NCI-H774 (cell line): ENCODE results near the gene PPP3CA.
A peak's percentile ranks its signal among the peaks of the same experiment; 100 is the strongest.

Experiments
- DNase-seq: peaks from one replicate; lab custom pipeline; 2025; lab: John Stamatoyannopoulos, UW

Gene PPP3CA

GRCh38 chr4:101347267-101347556 lies at the start of gene PPP3CA:
Gene PPP3CA (minus strand): TSS chr4:101347526.
- no peak for DNase-seq

- no peak for DNase-seq
Observed at GRCh38 chr4:101393256-101393655, 45.9 kb upstream of the PPP3CA start.

- no peak for DNase-seq
Observed at GRCh38 chr4:101370663-101371210, 23.4 kb upstream of the PPP3CA start.

GRCh38 chr4:101367201-101367600 lies 19.9 kb upstream of the PPP3CA start:
- DNase-seq = no peak

- DNase-seq = no peak
Observed at GRCh38 chr4:101366331-101366730, 19.0 kb upstream of the PPP3CA start.

GRCh38 chr4:101357751-101358150 lies 10.4 kb upstream of the PPP3CA start:
- DNase-seq = no peak

GRCh38 chr4:101356928-101357327 lies 9.6 kb upstream of the PPP3CA start:
- DNase-seq = no peak

GRCh38 chr4:101355767-101356702 lies 8.7 kb upstream of the PPP3CA start:
- DNase-seq = no peak

- no peak for DNase-seq
Observed at GRCh38 chr4:101355246-101355645, 7.9 kb upstream of the PPP3CA start.

GRCh38 chr4:101349801-101350064 lies 2.4 kb upstream of the PPP3CA start:
- DNase-seq = no peak

GRCh38 chr4:101348995-101349800 lies 1.9 kb upstream of the PPP3CA start:
- no peak for DNase-seq

- no peak for DNase-seq
Observed at GRCh38 chr4:101348367-101348827, 1.1 kb upstream of the PPP3CA start.

- DNase-seq = peak; percentile 82
Observed at GRCh38 chr4:101347557-101348366, 436 bp upstream of the PPP3CA start.

GRCh38 chr4:101346351-101347266 lies 717 bp downstream of the PPP3CA start:
- no peak for DNase-seq

- DNase-seq = no peak
Observed at GRCh38 chr4:101345596-101346350, 1.6 kb downstream of the PPP3CA start.

- DNase-seq = no peak
Observed at GRCh38 chr4:101345271-101345595, 2.1 kb downstream of the PPP3CA start.

- DNase-seq = no peak
Observed at GRCh38 chr4:101339332-101339731, 8.0 kb downstream of the PPP3CA start.

- no peak for DNase-seq
Observed at GRCh38 chr4:101337688-101338087, 9.6 kb downstream of the PPP3CA start.

- no peak for DNase-seq
Observed at GRCh38 chr4:101334963-101335572, 12.3 kb downstream of the PPP3CA start.

- DNase-seq = no peak
Observed at GRCh38 chr4:101332424-101332823, 14.9 kb downstream of the PPP3CA start.
